Endothelial cell (in vitro differentiated cells): Measurements from ENCODE around the gene CMTR1. TPM values are rescaled to one million over a fixed set of nuclear protein-coding genes. Genes with fewer than 3 reads are reported as not detected.
"Not testable (repeated sequence)": the region's sequence is repeated elsewhere in the genome, so short reads cannot be mapped to it uniquely, and the experiment has no call there.

Experiments
- DNase-seq: peaks from one replicate; pipeline ENCODE4 v3.0.0; 2021; ENCODE audit warnings: low spot score
- H3K27ac Mint-ChIP-seq: one replicate; pipeline ENCODE4 v1.8.0; 2021; ENCODE audit warnings: mixed read lengths, inconsistent platforms; ENCODE audit not compliant: unreplicated experiment
- H3K27me3 Mint-ChIP-seq: one replicate; pipeline ENCODE4 v1.8.0; 2021; ENCODE audit warnings: mild to moderate bottlenecking, moderate library complexity, mixed read lengths, inconsistent platforms; ENCODE audit not compliant: unreplicated experiment
- H3K36me3 Mint-ChIP-seq: one replicate; pipeline ENCODE4 v1.8.0; 2021; ENCODE audit warnings: mild to moderate bottlenecking, low read depth, mixed read lengths, inconsistent platforms; ENCODE audit not compliant: unreplicated experiment
- H3K4me1 Mint-ChIP-seq: one replicate; pipeline ENCODE4 v1.8.0; 2021; ENCODE audit warnings: mild to moderate bottlenecking, mixed read lengths, inconsistent platforms; ENCODE audit not compliant: unreplicated experiment
- H3K4me3 Mint-ChIP-seq: one replicate; pipeline ENCODE4 v1.8.0; 2021; ENCODE audit warnings: mild to moderate bottlenecking, mixed read lengths, inconsistent platforms; ENCODE audit not compliant: unreplicated experiment
- H3K9me3 Mint-ChIP-seq: one replicate; pipeline ENCODE4 v1.8.0; 2021; ENCODE audit warnings: mixed read lengths, inconsistent platforms; ENCODE audit not compliant: unreplicated experiment
- CTCF ChIP-seq: fragments of 200-600 bp; sonication (generic); IDR thresholded peaks from one replicate; pipeline ENCODE4 v1.5.0; 2021; ENCODE audit warnings: antibody characterized with exemption; ENCODE audit not compliant: unreplicated experiment
- total RNA-seq: library from RNA; stranded (reverse); fragmentation: NEBNext Ultra II Directional; extraction: Animal tissue kit (Norgen Biotek cat#: 25700); gene quantifications from one replicate; pipeline ENCODE4 v1.2.1, GENCODE V29; 2021; ENCODE audit not compliant: unreplicated experiment

CMTR1 gene
- total RNA-seq, 1 donor from 2014 or later, result 50.0 TPM

GRCh38 chr6:37435373-37435772, 2.4 kb downstream of the CMTR1 start:
- H3K4me3 Mint-ChIP-seq, result no peak overlapping the region
- no peaks in the 10 kb centered on the region for H3K9me3 Mint-ChIP-seq
- peaks cover 2% of the 10 kb centered on the region for H3K27me3 Mint-ChIP-seq
- H3K36me3 Mint-ChIP-seq, result peaks cover 6% of the 10 kb centered on the region
- no peak overlapping the region for H3K27ac Mint-ChIP-seq
- no peak for DNase-seq
- no peak for TF ChIP-seq CTCF
- H3K4me1 Mint-ChIP-seq, result peaks cover 19% of the 10 kb centered on the region

GRCh38 chr6:37435816-37436215, 2.8 kb downstream of the CMTR1 start:
- no peaks in the 10 kb centered on the region for H3K9me3 Mint-ChIP-seq
- TF ChIP-seq CTCF, result no peak
- no peak for DNase-seq
- peaks cover 6% of the 10 kb centered on the region for H3K36me3 Mint-ChIP-seq
- no peak overlapping the region for H3K4me3 Mint-ChIP-seq
- peaks cover 2% of the 10 kb centered on the region for H3K27me3 Mint-ChIP-seq
- peaks cover 19% of the 10 kb centered on the region for H3K4me1 Mint-ChIP-seq
- H3K27ac Mint-ChIP-seq, result no peak overlapping the region

DNA sequence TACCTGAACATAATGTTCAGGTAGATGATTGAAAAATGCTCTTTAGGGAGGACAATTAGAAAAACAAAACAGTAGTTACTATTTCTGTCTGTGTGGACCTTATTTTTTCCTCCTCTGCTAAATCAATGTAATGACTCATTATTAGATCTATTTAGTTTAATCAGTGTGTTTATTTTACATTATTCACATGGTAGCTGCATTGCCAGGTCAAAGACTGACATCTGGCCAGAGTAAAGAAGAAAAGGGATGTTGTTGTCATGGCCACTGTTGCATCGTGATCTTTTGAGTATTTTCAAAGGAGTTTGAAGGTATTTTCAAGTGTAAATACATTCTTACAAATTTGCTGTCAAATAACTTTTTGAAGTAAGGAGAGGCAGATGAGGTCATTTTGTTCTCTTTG, 5.9 kb downstream of the CMTR1 start:
- peaks cover 6% of the 10 kb centered on the region for H3K4me1 Mint-ChIP-seq
- TF ChIP-seq CTCF, result no peak
- peaks cover 11% of the 10 kb centered on the region for H3K36me3 Mint-ChIP-seq
- no peak overlapping the region for H3K27ac Mint-ChIP-seq
- DNase-seq, result no peak
- peaks cover 2% of the 10 kb centered on the region for H3K27me3 Mint-ChIP-seq
- H3K4me3 Mint-ChIP-seq, result no peak overlapping the region
- H3K9me3 Mint-ChIP-seq, result no peaks in the 10 kb centered on the region

DNA sequence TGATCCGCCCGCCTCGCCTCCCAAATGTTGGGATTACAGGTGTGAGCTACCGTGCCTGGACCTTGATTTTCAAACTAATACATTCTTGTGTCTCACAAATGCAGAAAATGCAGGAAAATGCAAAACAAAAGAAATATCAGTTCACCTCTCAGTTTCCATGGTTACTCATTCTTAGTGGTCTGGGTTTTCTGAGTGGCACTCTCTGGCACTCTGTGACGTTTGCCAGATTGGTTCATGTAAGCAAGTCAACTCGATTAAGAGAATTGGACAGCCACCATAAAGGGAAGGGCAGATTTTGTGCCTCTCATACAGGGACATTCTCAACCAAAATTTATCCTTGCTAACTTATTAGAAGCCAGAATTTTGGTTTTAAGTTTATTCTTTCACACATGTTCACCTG, 8.6 kb downstream of the CMTR1 start:
- TF ChIP-seq CTCF, result no peak
- no peak overlapping the region for H3K4me3 Mint-ChIP-seq
- no peak overlapping the region for H3K27ac Mint-ChIP-seq
- H3K27me3 Mint-ChIP-seq, result no peaks in the 10 kb centered on the region
- no peaks in the 10 kb centered on the region for H3K9me3 Mint-ChIP-seq
- H3K36me3 Mint-ChIP-seq, result peaks cover 25% of the 10 kb centered on the region
- no peaks in the 10 kb centered on the region for H3K4me1 Mint-ChIP-seq
- DNase-seq, result no peak

DNA sequence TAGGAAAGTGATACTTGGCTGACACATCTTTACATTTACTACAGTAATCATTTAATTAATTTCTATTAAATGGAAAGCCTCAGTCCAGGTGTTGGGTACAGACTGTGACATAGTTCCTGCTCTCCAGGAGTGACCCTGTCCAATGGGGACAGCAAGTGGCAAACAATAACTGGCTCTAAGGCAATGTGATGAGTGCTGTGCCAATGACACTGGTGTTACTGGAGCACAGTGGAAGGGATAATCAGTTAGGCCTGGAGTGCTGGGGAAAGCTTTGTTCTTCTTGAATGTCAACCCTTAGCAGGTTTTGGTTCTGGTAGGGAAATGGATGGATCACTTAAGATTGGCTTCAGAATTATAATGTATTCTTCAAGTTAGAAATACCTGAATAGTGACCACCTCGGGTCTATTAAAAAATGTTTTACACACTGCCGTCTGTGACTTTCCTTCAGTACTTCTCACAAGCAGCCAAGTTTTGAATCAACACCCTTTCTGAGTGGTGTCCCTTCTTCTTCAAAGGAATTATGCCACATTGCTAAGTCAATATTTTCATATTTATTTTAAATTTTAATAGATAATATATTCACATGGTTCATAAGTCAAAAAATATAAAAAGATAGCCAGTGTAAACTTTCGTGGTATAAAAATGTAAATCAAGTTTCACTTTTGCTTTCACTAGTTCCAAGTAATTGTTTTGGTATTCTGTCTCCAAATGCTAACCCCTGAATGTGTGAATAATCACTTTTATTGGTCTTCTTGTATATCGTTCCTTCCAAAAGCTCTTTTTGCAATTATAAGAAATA, 9.6 kb downstream of the CMTR1 start:
- H3K9me3 Mint-ChIP-seq, result no peaks in the 10 kb centered on the region
- peaks cover 30% of the 10 kb centered on the region for H3K36me3 Mint-ChIP-seq
- H3K4me3 Mint-ChIP-seq, result no peak overlapping the region
- DNase-seq, result no peak
- H3K4me1 Mint-ChIP-seq, result no peaks in the 10 kb centered on the region
- H3K27ac Mint-ChIP-seq, result no peak overlapping the region
- H3K27me3 Mint-ChIP-seq, result no peaks in the 10 kb centered on the region
- TF ChIP-seq CTCF, result no peak

- H3K36me3 Mint-ChIP-seq, result peaks cover 26% of the 10 kb centered on the region
- not testable (repeated sequence) for DNase-seq, H3K27ac Mint-ChIP-seq, H3K4me1 Mint-ChIP-seq, H3K9me3 Mint-ChIP-seq, H3K4me3 Mint-ChIP-seq, H3K27me3 Mint-ChIP-seq
Observed at GRCh38 chr6:37443216-37443542, 10.2 kb downstream of the CMTR1 start.
